GM12801 (cell line): ENCODE measurements around the gene PTEN.

Experiments used
- CTCF ChIP-seq: IDR thresholded peaks from one replicate; pipeline ENCODE4 v1.5.1; 2011; ENCODE audit warnings: control low read depth; ENCODE audit not compliant: insufficient read length; ENCODE audit errors: extremely low read depth

The PTEN gene

GRCh38 chr10:87842220-87842641 is 21.2 kb upstream of the PTEN start:
- no peak for TF ChIP-seq CTCF

- TF ChIP-seq CTCF, result no peak
These were observed 20.5 kb upstream of the PTEN start for GRCh38 chr10:87842776-87843497.

- TF ChIP-seq CTCF, result no peak
These were observed 19.7 kb upstream of the PTEN start for GRCh38 chr10:87843714-87844113.

GRCh38 chr10:87844837-87845623 is 18.4 kb upstream of the PTEN start:
- no peak for TF ChIP-seq CTCF

- TF ChIP-seq CTCF, result no peak
These were observed 17.8 kb upstream of the PTEN start for GRCh38 chr10:87845624-87845998.

GRCh38 chr10:87846023-87846422 is 17.4 kb upstream of the PTEN start:
- no peak for TF ChIP-seq CTCF

DNA sequence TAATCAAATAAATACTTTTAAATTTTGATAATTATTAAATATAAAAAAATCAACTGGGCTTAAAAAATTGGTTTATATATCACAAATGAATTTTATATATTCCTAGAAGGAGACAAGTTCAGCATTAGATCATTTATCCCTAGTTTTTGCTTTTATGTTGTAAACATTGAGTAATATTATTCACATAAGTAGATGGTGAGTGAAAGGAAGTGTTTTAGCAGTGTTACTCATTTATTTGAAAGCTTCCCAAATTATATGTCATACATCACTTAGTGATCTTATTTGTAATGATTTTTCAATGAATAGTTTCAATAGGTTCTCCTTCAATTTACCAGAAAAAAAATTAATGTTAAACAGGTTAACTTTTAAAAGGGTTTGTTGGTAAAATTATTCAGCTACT is 15.9 kb upstream of the PTEN start:
- no peak for TF ChIP-seq CTCF
